OCI-LY1 (cell line): ENCODE data around the gene CSMD2.

Experiments used
- H2AFZ ChIP-seq: fragments of 200-600 bp; sonication (generic), shearing (Covaris generic); 2 replicates; pipeline ENCODE4 v1.6.0; 2014; ENCODE audit warnings: antibody characterized with exemption, mild to moderate bottlenecking, low read length
- H3F3A ChIP-seq: fragments of 200-600 bp; sonication (generic), shearing (Covaris generic); 2 replicates; pipeline ENCODE4 v1.6.0; 2014; ENCODE audit warnings: mild to moderate bottlenecking, antibody characterized with exemption, low read length, moderate library complexity; ENCODE audit not compliant: insufficient read depth
- H3K27ac ChIP-seq: fragments of 200-600 bp; sonication (generic); 2 replicates; pipeline ENCODE4 v1.5.1; 2014; ENCODE audit warnings: low read length, mixed run types, mild to moderate bottlenecking, low read depth; ENCODE audit not compliant: poor library complexity, severe bottlenecking
- H3K27me3 ChIP-seq: fragments of 200-600 bp; sonication (generic); 2 replicates; pipeline ENCODE4 v1.6.0; 2014; ENCODE audit warnings: antibody characterized with exemption, mild to moderate bottlenecking, low read length, moderate library complexity; ENCODE audit not compliant: insufficient read depth
- H3K36me3 ChIP-seq: fragments of 200-600 bp; sonication (generic); 2 replicates; pipeline ENCODE4 v1.6.1; 2014; ENCODE audit warnings: mild to moderate bottlenecking, antibody characterized with exemption, low read length, moderate library complexity, mixed read lengths; ENCODE audit not compliant: insufficient read depth
- H3K4me1 ChIP-seq: fragments of 200-600 bp; sonication (generic); 2 replicates; pipeline ENCODE4 v1.5.1; 2014; ENCODE audit warnings: mild to moderate bottlenecking, low read length, moderate library complexity; ENCODE audit not compliant: insufficient read depth, severe bottlenecking
- H3K4me2 ChIP-seq: fragments of 200-600 bp; sonication (generic), shearing (Covaris generic); 2 replicates; pipeline ENCODE4 v1.6.1; 2014; ENCODE audit warnings: low read length
- H3K4me3 ChIP-seq: fragments of 200-600 bp; sonication (generic); 2 replicates; pipeline ENCODE4 v1.5.1; 2014; ENCODE audit warnings: low read length, low read depth, mild to moderate bottlenecking, mixed read lengths; ENCODE audit not compliant: poor library complexity, severe bottlenecking
- H3K79me2 ChIP-seq: fragments of 200-600 bp; shearing (Covaris generic); 2 replicates; pipeline ENCODE4 v1.6.1; 2016; ENCODE audit warnings: mixed run types, low read length, mixed read lengths; ENCODE audit not compliant: insufficient read depth
- H3K9ac ChIP-seq: fragments of 200-600 bp; sonication (generic), shearing (Covaris generic); 2 replicates; pipeline ENCODE4 v1.6.1; 2014; ENCODE audit warnings: mild to moderate bottlenecking, low read length, mixed read lengths
- H3K9me2 ChIP-seq: fragments of 200-600 bp; sonication (generic), shearing (Covaris generic); 2 replicates; pipeline ENCODE4 v1.6.1; 2014; ENCODE audit warnings: low read depth, mild to moderate bottlenecking, low read length, mixed read lengths
- H3K9me3 ChIP-seq: fragments of 200-600 bp; shearing (Covaris generic); 2 replicates; pipeline ENCODE4 v1.6.1; 2014; ENCODE audit warnings: low read length, mixed read lengths
- H4K20me1 ChIP-seq: fragments of 200-600 bp; sonication (generic), shearing (Covaris generic); 2 replicates; pipeline ENCODE4 v1.6.0; 2016; ENCODE audit warnings: mild to moderate bottlenecking, low read length; ENCODE audit not compliant: insufficient read depth
- EZH2 ChIP-seq: fragments of 200-600 bp; sonication (generic), shearing (Covaris generic); IDR thresholded peaks from 2 replicates; pipeline ENCODE4 v1.8.0; 2017; ENCODE audit warnings: borderline replicate concordance, mixed run types, mild to moderate bottlenecking, antibody characterized with exemption, low read length, moderate library complexity, mixed read lengths
- TF ChIP-seq, protein P1 (sequence below): fragments of 200-600 bp; sonication (generic), shearing (Covaris generic); IDR thresholded peaks from 2 replicates; pipeline ENCODE4 v1.5.1; 2017; ENCODE audit warnings: mild to moderate bottlenecking, antibody characterized with exemption, low read length, moderate library complexity, mixed read lengths

Gene CSMD2

DNA sequence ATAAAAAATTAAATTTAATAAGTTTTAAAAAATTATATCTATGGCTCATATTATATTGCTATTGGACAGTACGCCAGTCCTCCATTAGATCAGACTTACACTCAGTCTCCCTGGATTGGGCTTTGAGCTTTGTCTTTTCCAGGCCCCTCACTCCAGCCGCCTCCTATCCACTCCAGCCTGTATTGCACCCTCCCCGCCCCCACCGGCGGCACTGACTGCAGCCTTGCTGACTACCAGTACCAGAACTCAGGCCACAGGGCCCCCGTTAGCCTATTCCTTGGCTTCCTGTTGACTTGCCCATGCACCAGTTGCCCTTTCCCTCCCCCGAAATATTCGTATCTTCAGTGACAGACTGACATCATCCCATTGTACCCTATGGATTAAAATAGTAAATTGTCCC lies 127.9 kb downstream of the CSMD2 start:
- Histone ChIP-seq H3K79me2 (no peaks in the 10 kb centered on the region), H3K9me2 (no peaks in the 10 kb centered on the region), H3K27me3 (no peaks in the 10 kb centered on the region), H3K27ac (no peak overlapping the region), H3K4me3 (no peak overlapping the region), H3K9ac (no peak overlapping the region), H4K20me1 (no peaks in the 10 kb centered on the region), H2AFZ (no peak overlapping the region), H3F3A (no peaks in the 10 kb centered on the region), H3K36me3 (no peaks in the 10 kb centered on the region), H3K4me2 (no peak overlapping the region), H3K9me3 (no peaks in the 10 kb centered on the region), H3K4me1 (no peaks in the 10 kb centered on the region)
- TF ChIP-seq EZH2 = no peak
- TF ChIP-seq, protein P1, sequence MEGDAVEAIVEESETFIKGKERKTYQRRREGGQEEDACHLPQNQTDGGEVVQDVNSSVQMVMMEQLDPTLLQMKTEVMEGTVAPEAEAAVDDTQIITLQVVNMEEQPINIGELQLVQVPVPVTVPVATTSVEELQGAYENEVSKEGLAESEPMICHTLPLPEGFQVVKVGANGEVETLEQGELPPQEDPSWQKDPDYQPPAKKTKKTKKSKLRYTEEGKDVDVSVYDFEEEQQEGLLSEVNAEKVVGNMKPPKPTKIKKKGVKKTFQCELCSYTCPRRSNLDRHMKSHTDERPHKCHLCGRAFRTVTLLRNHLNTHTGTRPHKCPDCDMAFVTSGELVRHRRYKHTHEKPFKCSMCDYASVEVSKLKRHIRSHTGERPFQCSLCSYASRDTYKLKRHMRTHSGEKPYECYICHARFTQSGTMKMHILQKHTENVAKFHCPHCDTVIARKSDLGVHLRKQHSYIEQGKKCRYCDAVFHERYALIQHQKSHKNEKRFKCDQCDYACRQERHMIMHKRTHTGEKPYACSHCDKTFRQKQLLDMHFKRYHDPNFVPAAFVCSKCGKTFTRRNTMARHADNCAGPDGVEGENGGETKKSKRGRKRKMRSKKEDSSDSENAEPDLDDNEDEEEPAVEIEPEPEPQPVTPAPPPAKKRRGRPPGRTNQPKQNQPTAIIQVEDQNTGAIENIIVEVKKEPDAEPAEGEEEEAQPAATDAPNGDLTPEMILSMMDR = no peak

DNA sequence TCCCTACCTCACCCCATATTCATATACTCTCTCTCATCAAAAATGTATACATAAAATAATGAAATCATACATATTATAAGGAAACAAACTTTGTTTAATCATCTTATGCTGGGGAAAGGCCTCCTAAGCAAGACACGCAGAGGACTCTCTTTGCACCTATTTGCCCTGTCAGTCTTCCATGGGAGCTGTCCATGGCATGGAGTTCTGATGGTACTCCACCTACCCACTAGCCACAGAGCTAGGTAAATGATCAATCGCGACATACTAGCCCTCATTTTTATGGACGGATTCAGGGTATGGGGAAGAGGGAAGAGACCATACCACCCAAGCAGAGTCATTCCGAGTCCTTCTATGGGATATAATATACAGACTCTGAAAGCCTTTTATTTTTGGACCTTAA lies 131.0 kb downstream of the CSMD2 start:
- H3K4me3 ChIP-seq = no peak overlapping the region
- no peak overlapping the region for H3K4me2 ChIP-seq
- H3K79me2 ChIP-seq = no peaks in the 10 kb centered on the region
- no peaks in the 10 kb centered on the region for H3K9me2 ChIP-seq
- no peak overlapping the region for H3K27ac ChIP-seq
- no peaks in the 10 kb centered on the region for H3K4me1 ChIP-seq
- H3K36me3 ChIP-seq = no peaks in the 10 kb centered on the region
- no peak overlapping the region for H2AFZ ChIP-seq
- H3K9ac ChIP-seq = no peak overlapping the region
- no peaks in the 10 kb centered on the region for H3K27me3 ChIP-seq
- no peak for TF ChIP-seq EZH2
- TF ChIP-seq, protein P1 = no peak
- no peaks in the 10 kb centered on the region for H3F3A ChIP-seq
- H3K9me3 ChIP-seq = no peaks in the 10 kb centered on the region
- no peaks in the 10 kb centered on the region for H4K20me1 ChIP-seq

DNA sequence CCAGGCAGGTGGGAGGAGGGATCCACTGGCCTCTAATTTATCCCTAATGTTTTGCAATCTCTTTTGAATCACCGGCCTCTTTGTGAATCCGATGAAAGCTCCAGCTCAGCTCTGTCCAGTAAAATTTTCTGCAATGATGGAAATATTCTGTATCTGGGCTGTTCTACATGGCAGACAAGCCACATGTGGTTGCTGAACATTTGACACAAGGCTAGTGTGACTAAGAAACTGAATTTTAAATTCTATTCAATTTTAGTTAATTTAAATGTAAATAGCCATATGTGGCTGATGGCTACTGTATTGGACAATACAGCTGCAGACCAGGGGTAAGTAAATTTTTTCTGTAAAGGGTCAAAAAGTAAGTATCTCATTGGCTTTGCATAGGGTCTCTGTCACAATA lies 135.1 kb downstream of the CSMD2 start:
- no peaks in the 10 kb centered on the region for H3K36me3 ChIP-seq
- H3K9me2 ChIP-seq = no peaks in the 10 kb centered on the region
- H3K9ac ChIP-seq = no peak overlapping the region
- H4K20me1 ChIP-seq = no peaks in the 10 kb centered on the region
- no peak overlapping the region for H3K4me3 ChIP-seq
- no peak overlapping the region for H3K4me2 ChIP-seq
- H3K27ac ChIP-seq = no peak overlapping the region
- H3K9me3 ChIP-seq = no peaks in the 10 kb centered on the region
- no peaks in the 10 kb centered on the region for H3K27me3 ChIP-seq
- no peaks in the 10 kb centered on the region for H3K79me2 ChIP-seq
- H3F3A ChIP-seq = no peaks in the 10 kb centered on the region
- H2AFZ ChIP-seq = no peak overlapping the region
- no peak for TF ChIP-seq EZH2
- TF ChIP-seq, protein P1 = no peak
- no peaks in the 10 kb centered on the region for H3K4me1 ChIP-seq
